HG03159 (cell line): ENCODE data around the gene HAPLN2.

Experiments
- ATAC-seq: cut with Tn5 transposase; IDR thresholded peaks from one replicate; pipeline ENCODE4 v1.9.1; 2021; ENCODE audit warnings: mild to moderate bottlenecking, moderate library complexity; ENCODE audit not compliant: unreplicated experiment

The HAPLN2 gene

GRCh38 chr1:156643778-156644092, 24.5 kb downstream of the HAPLN2 start:
- no peak for ATAC-seq

GRCh38 chr1:156644146-156644545, 24.9 kb downstream of the HAPLN2 start:
- no peak for ATAC-seq

DNA sequence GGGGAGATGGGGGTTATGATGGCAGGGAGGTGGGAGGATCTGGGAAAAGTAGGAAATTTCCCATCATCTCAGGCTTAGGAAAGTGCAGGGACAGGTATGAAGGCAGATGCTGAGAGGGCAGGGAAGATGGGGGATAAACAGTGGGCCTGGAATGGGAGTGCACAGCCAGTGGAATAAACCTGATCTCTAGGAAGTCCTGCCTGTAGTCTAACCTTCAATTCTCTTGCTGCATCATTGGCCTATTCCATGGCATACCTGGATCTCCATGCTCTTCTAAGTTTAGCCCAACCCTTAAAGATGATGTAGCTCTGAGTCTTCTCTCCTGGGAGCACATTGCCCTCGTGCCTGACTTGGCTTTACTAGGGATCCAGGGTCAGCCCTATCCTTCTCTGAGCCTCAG, 25.4 kb downstream of the HAPLN2 start:
- no peak for ATAC-seq

DNA sequence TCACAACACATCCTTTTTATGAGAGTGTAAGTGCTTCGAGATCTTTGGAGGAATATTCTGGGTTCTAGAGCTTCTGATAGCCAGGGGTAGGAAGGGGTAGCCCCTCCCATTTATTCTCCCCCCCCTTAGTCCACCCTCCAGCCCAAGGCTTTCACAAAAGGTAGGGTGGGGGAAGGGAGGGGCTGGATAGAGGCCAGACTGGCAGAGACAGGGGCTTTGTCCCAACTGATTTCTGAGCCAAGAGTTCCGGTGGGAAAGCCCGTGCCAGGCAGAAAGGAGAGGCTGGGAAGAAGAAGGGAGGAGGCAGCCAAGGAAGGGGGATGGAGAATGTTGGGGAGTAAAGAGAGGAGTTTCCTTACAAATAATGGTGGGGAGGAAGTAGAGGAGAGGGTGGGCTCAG, 25.8 kb downstream of the HAPLN2 start:
- ATAC-seq = no peak

DNA sequence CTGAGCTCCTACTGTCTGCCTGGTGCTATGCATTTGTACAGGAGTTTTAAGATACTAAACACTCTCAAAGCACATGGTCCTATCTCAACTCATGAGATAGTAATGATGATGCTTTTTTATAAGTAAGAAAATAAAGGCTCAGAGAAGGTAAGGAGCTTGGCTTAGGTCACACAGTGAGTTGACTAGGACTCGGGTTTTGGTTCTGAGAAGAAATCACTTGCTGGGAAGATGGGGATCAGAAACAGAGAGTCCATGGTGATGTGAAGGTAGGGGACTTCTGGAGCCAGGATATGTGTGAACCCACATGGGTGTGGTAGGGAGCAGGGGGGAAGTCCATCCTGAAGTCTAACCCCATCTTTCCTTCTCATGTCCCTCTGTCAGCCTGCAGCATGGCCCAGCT, 26.5 kb downstream of the HAPLN2 start:
- no peak for ATAC-seq

- ATAC-seq = no peak
Measured at GRCh38 chr1:156646738-156647211, 27.6 kb downstream of the HAPLN2 start.

DNA sequence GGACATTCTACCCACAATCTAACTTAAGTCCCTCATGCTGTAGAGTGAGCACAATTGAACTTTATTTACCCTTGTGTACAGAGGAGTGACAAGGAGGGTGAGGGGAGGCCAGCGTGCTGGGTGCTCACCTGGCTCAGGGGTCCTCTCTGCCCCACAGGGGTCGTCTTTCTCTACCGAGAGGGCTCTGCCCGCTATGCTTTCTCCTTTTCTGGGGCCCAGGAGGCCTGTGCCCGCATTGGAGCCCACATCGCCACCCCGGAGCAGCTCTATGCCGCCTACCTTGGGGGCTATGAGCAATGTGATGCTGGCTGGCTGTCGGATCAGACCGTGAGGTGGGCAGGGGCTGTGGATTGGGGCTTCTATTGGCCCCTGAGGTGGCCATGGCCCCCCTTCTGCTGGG, 28.1 kb downstream of the HAPLN2 start:
- no peak for ATAC-seq

- ATAC-seq = no peak
Measured at GRCh38 chr1:156648496-156648895, 29.3 kb downstream of the HAPLN2 start.

- no peak for ATAC-seq
Measured at GRCh38 chr1:156648951-156649350, 29.7 kb downstream of the HAPLN2 start.

DNA sequence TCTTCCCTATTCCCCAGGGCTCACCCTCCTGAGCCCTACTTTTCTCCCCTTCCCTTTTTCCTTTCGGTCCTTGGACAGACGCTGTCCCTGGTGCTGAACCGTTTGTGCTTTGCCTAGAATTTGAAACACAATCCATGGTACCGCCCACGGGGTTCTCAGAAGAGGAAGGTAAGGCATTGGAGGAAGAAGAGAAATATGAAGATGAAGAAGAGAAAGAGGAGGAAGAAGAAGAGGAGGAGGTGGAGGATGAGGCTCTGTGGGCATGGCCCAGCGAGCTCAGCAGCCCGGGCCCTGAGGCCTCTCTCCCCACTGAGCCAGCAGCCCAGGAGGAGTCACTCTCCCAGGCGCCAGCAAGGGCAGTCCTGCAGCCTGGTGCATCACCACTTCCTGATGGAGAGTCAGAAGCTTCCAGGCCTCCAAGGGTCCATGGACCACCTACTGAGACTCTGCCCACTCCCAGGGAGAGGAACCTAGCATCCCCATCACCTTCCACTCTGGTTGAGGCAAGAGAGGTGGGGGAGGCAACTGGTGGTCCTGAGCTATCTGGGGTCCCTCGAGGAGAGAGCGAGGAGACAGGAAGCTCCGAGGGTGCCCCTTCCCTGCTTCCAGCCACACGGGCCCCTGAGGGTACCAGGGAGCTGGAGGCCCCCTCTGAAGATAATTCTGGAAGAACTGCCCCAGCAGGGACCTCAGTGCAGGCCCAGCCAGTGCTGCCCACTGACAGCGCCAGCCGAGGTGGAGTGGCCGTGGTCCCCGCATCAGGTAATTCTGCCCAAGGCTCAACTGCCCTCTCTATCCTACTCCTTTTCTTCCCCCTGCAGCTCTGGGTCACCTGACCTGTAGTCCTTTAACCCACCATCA, 33.1 kb downstream of the HAPLN2 start:
- no peak for ATAC-seq

GRCh38 chr1:156652992-156653355, 33.8 kb downstream of the HAPLN2 start:
- ATAC-seq = no peak

- no peak for ATAC-seq
Measured at GRCh38 chr1:156654700-156655099, 35.5 kb downstream of the HAPLN2 start.

GRCh38 chr1:156655151-156655903, 36.1 kb downstream of the HAPLN2 start:
- no peak for ATAC-seq

GRCh38 chr1:156655904-156656516, 36.8 kb downstream of the HAPLN2 start:
- no peak for ATAC-seq

GRCh38 chr1:156656806-156657740, 37.9 kb downstream of the HAPLN2 start:
- ATAC-seq = no peak

- ATAC-seq = no peak
Measured at GRCh38 chr1:156657741-156658319, 38.6 kb downstream of the HAPLN2 start.

DNA sequence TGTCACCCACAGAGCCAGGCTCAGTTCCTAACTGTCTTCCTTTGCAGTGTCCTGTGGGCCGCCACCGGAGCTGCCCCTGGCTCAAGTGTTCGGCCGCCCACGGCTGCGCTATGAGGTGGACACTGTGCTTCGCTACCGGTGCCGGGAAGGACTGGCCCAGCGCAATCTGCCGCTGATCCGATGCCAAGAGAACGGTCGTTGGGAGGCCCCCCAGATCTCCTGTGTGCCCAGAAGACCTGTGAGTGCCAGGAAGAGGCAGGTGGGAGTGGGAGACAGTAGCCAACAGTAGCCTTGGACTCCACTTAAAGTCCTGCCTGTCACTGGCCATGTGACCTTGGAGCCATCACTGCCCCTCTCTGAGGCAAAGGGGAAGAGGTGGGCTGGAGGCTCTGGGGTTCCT, 39.3 kb downstream of the HAPLN2 start:
- ATAC-seq = no peak

DNA sequence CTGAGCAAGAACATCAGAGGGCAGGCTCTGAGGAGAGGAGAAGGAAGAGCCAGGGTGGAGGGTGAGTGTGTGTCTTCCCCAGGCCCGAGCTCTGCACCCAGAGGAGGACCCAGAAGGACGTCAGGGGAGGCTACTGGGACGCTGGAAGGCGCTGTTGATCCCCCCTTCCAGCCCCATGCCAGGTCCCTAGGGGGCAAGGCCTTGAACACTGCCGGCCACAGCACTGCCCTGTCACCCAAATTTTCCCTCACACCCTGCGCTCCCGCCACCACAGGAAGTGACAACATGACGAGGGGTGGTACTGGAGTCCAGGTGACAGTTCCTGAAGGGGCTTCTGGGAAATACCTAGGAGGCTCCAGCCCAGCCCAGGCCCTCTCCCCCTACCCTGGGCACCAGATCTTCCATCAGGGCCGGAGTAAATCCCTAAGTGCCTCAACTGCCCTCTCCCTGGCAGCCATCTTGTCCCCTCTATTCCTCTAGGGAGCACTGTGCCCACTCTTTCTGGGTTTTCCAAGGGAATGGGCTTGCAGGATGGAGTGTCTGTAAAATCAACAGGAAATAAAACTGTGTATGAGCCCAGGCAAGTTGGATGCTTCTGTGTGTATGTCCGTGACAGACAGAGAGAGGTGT, 39.8 kb downstream of the HAPLN2 start:
- no peak for ATAC-seq

- no peak for ATAC-seq
Measured at GRCh38 chr1:156659661-156659987, 40.4 kb downstream of the HAPLN2 start.
